HUES48 (cell line): ENCODE results near the gene SLC44A5.

Source experiments
- H3K27ac ChIP-seq: one replicate; pipeline ENCODE4 v1.7.0; 2013; ENCODE audit warnings: low read depth, low read length, inconsistent platforms
- H3K27me3 ChIP-seq: 2 replicates; pipeline ENCODE4 v1.6.1; 2013; ENCODE audit warnings: mild to moderate bottlenecking, low read length; ENCODE audit not compliant: control insufficient read depth, insufficient read depth
- H3K36me3 ChIP-seq: 2 replicates; pipeline ENCODE4 v1.6.1; 2013; ENCODE audit warnings: low read length; ENCODE audit not compliant: control insufficient read depth, insufficient read depth
- H3K4me1 ChIP-seq: 2 replicates; pipeline ENCODE4 v1.6.1; 2013; ENCODE audit warnings: mild to moderate bottlenecking, low read length; ENCODE audit not compliant: control insufficient read depth, insufficient read depth
- H3K4me3 ChIP-seq: 2 replicates; pipeline ENCODE4 v1.5.1; 2013; ENCODE audit warnings: mild to moderate bottlenecking, low read depth, low read length
- H3K9ac ChIP-seq: 2 replicates; pipeline ENCODE4 v1.6.1; 2013; ENCODE audit warnings: mild to moderate bottlenecking, low read depth, low read length, moderate library complexity
- H3K9me3 ChIP-seq: 2 replicates; pipeline ENCODE4 v1.6.1; 2013; ENCODE audit warnings: low read length; ENCODE audit not compliant: control insufficient read depth, insufficient read depth

The SLC44A5 gene

GRCh38 chr1:75237316-75237715, 373.6 kb downstream of the SLC44A5 start:
- no peaks in the 10 kb centered on the region for H3K9me3 ChIP-seq
- no peaks in the 10 kb centered on the region for H3K4me1 ChIP-seq
- no peak overlapping the region for H3K27ac ChIP-seq
- no peaks in the 10 kb centered on the region for H3K27me3 ChIP-seq
- no peaks in the 10 kb centered on the region for H3K36me3 ChIP-seq
- H3K4me3 ChIP-seq = no peak overlapping the region
- H3K9ac ChIP-seq = no peak overlapping the region

- Histone ChIP-seq H3K27me3 (no peaks in the 10 kb centered on the region), H3K9ac (no peak overlapping the region), H3K4me1 (no peaks in the 10 kb centered on the region), H3K36me3 (no peaks in the 10 kb centered on the region), H3K9me3 (no peaks in the 10 kb centered on the region), H3K27ac (no peak overlapping the region), H3K4me3 (no peak overlapping the region)
Measured at GRCh38 chr1:75234562-75234961, 376.4 kb downstream of the SLC44A5 start.

GRCh38 chr1:75233302-75233929, 377.5 kb downstream of the SLC44A5 start:
- Histone ChIP-seq H3K27me3 (no peaks in the 10 kb centered on the region), H3K27ac (no peak overlapping the region), H3K4me3 (no peak overlapping the region), H3K36me3 (no peaks in the 10 kb centered on the region), H3K4me1 (no peaks in the 10 kb centered on the region), H3K9me3 (no peaks in the 10 kb centered on the region), H3K9ac (no peak overlapping the region)

- Histone ChIP-seq H3K36me3 (no peaks in the 10 kb centered on the region), H3K4me3 (no peak overlapping the region)
Measured at GRCh38 chr1:75220072-75220471, 390.8 kb downstream of the SLC44A5 start.

GRCh38 chr1:75214017-75214416, 396.9 kb downstream of the SLC44A5 start:
- no peaks in the 10 kb centered on the region for H3K9me3 ChIP-seq
- H3K27me3 ChIP-seq = no peaks in the 10 kb centered on the region
- H3K9ac ChIP-seq = no peak overlapping the region
- no peak overlapping the region for H3K27ac ChIP-seq
- no peaks in the 10 kb centered on the region for H3K36me3 ChIP-seq
- no peaks in the 10 kb centered on the region for H3K4me1 ChIP-seq
- H3K4me3 ChIP-seq = no peak overlapping the region

More at GRCh38 chr1:75220072-75220471, 390.8 kb downstream of the SLC44A5 start:
- Histone ChIP-seq H3K27ac (no peak overlapping the region), H3K27me3 (no peaks in the 10 kb centered on the region), H3K9ac (no peak overlapping the region), H3K4me1 (no peaks in the 10 kb centered on the region), H3K9me3 (no peaks in the 10 kb centered on the region)

- Histone ChIP-seq H3K27ac (no peak overlapping the region), H3K36me3 (no peaks in the 10 kb centered on the region), H3K9ac (no peak overlapping the region), H3K4me3 (no peak overlapping the region), H3K27me3 (no peaks in the 10 kb centered on the region), H3K9me3 (no peaks in the 10 kb centered on the region), H3K4me1 (peaks cover 10% of the 10 kb centered on the region)
Measured at GRCh38 chr1:75211648-75212047, 399.3 kb downstream of the SLC44A5 start.

GRCh38 chr1:75208862-75209261, 402.1 kb downstream of the SLC44A5 start:
- no peak overlapping the region for H3K4me3 ChIP-seq
- no peaks in the 10 kb centered on the region for H3K9me3 ChIP-seq
- no peak overlapping the region for H3K27ac ChIP-seq
- H3K36me3 ChIP-seq = no peaks in the 10 kb centered on the region
- no peak overlapping the region for H3K9ac ChIP-seq
- H3K4me1 ChIP-seq = peaks cover 10% of the 10 kb centered on the region
- H3K27me3 ChIP-seq = no peaks in the 10 kb centered on the region

- Histone ChIP-seq H3K9ac (no peak overlapping the region), H3K4me3 (no peak overlapping the region), H3K4me1 (peaks cover 10% of the 10 kb centered on the region), H3K27me3 (no peaks in the 10 kb centered on the region), H3K9me3 (no peaks in the 10 kb centered on the region), H3K36me3 (no peaks in the 10 kb centered on the region), H3K27ac (no peak overlapping the region)
Measured at GRCh38 chr1:75203415-75204277, 407.3 kb downstream of the SLC44A5 start.

GRCh38 chr1:75202751-75203150, 408.2 kb downstream of the SLC44A5 start:
- Histone ChIP-seq H3K4me3 (no peak overlapping the region), H3K4me1 (peaks cover 7% of the 10 kb centered on the region), H3K9ac (no peak overlapping the region), H3K9me3 (no peaks in the 10 kb centered on the region), H3K36me3 (no peaks in the 10 kb centered on the region), H3K27me3 (no peaks in the 10 kb centered on the region), H3K27ac (no peak overlapping the region)

- Histone ChIP-seq H3K27ac (no peak overlapping the region), H3K27me3 (no peaks in the 10 kb centered on the region), H3K4me1 (no peaks in the 10 kb centered on the region), H3K9ac (no peak overlapping the region), H3K9me3 (no peaks in the 10 kb centered on the region), H3K4me3 (no peak overlapping the region), H3K36me3 (no peaks in the 10 kb centered on the region)
Measured at GRCh38 chr1:75198761-75199160, 412.2 kb downstream of the SLC44A5 start.

- Histone ChIP-seq H3K4me3 (no peak overlapping the region), H3K9ac (no peak overlapping the region), H3K27me3 (no peaks in the 10 kb centered on the region), H3K27ac (no peak overlapping the region), H3K9me3 (no peaks in the 10 kb centered on the region), H3K4me1 (no peaks in the 10 kb centered on the region), H3K36me3 (no peaks in the 10 kb centered on the region)
Measured at GRCh38 chr1:75198163-75198562, 412.8 kb downstream of the SLC44A5 start.
